ENCODE measurements around the gene FADS2.

- no peak for TF ChIP-seq POLR2A (IDR thresholded peaks at IDR 0.05; ENCODE audit: low read depth, low read length)
- TF ChIP-seq TAF1 (IDR thresholded peaks at IDR 0.05; ENCODE audit: borderline replicate concordance, low read depth, low read length), result no peak
Observed at GRCh38 chr11:61871158-61871597, 43.1 kb downstream of the FADS2 start.

Data from GM12892 (cell line).